Muscle layer of colon (tissue), 2 donors: ENCODE results near the gene TNFRSF11A.

Experiments
- H3K27ac ChIP-seq: one replicate; pipeline ENCODE4 v1.7.0; 2013; ENCODE audit warnings: low read depth, mild to moderate bottlenecking, low read length, moderate library complexity
- H3K27me3 ChIP-seq, 2 donors: one replicate each; pipeline ENCODE4 v1.7.0; 2013; ENCODE audit warnings: low read length in 2 of 2, mild to moderate bottlenecking in 2 of 2; ENCODE audit not compliant: insufficient read depth in 2 of 2, control insufficient read depth in 1 of 2
- H3K36me3 ChIP-seq: one replicate; pipeline ENCODE4 v1.7.0; 2013; ENCODE audit warnings: mild to moderate bottlenecking, low read length; ENCODE audit not compliant: insufficient read depth
- H3K4me1 ChIP-seq: one replicate; pipeline ENCODE4 v1.7.0; 2013; ENCODE audit warnings: mild to moderate bottlenecking, low read length; ENCODE audit not compliant: insufficient read depth
- H3K4me3 ChIP-seq, 2 donors: one replicate each; pipeline ENCODE4 v1.7.0; 2013; ENCODE audit warnings: low read length in 2 of 2, low read depth in 1 of 2, mild to moderate bottlenecking in 1 of 2, moderate library complexity in 1 of 2
- H3K9ac ChIP-seq: one replicate; pipeline ENCODE4 v1.7.0; 2013; ENCODE audit warnings: low read length
- H3K9me3 ChIP-seq: one replicate; pipeline ENCODE4 v1.7.0; 2013; ENCODE audit warnings: mild to moderate bottlenecking, low read length
- donor health status: abdominal sarcoma.
- donor health status: Adenocarcinoma of cecum.

Gene TNFRSF11A

DNA sequence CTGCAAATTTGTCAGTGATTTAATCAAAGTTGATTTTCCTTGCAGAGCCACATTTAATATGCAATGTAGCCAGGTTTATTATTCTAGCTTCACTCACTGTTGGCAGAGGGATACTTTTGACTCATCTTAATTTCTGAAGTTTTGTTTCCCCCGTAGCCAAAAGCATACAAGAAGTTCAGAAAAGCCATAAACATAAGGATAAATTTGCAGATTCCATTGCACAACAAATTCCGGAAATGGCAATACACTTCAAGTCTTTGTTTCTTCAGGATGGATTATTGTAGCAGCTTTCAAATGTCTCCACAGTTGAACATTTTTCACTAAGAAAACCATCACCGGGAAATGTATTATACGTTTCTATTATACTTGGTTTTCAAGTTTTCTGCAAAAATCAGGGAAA is 109.7 kb downstream of the TNFRSF11A start:
- H3K36me3 ChIP-seq: no peaks in the 10 kb centered on the region
- no peak overlapping the region for H3K27ac ChIP-seq
- H3K9me3 ChIP-seq: no peaks in the 10 kb centered on the region
- no peak overlapping the region for H3K4me3 ChIP-seq
- no peak overlapping the region for H3K9ac ChIP-seq
- peaks cover 13% of the 10 kb centered on the region for H3K4me1 ChIP-seq
- no peaks in the 10 kb centered on the region for H3K27me3 ChIP-seq

DNA sequence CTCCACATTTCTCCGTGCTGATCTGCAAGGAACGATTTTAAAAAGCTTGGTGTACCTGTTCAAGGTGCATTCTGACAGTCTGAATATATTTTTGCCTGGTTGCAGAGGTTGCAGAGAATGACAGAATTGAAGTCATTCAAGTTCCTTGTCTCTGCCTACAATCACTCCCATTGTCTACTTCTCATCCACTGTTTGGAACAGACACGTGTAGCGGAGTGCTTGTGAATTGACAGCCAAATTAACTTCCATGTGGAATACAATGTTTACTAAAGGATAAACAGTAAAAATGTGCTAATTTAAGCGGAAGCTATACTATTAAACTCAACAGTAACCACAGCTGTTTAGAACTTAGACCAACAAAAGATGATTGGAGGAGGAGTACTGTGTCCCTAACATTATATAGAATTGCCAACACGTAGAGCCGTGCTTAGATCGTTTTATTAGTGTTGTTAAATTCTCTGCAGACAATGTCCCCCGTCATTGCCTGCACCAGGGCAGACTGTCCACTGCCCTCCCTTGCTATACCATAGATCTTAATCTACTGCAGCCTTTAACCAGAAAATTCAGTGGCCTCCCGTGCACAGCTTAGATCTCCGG is 110.4 kb downstream of the TNFRSF11A start:
- Histone ChIP-seq H3K9ac (no peak overlapping the region), H3K36me3 (no peaks in the 10 kb centered on the region), H3K9me3 (no peaks in the 10 kb centered on the region), H3K27ac (no peak overlapping the region), H3K27me3 (no peaks in the 10 kb centered on the region), H3K4me1 (peaks cover 13% of the 10 kb centered on the region), H3K4me3 (no peak overlapping the region)

DNA sequence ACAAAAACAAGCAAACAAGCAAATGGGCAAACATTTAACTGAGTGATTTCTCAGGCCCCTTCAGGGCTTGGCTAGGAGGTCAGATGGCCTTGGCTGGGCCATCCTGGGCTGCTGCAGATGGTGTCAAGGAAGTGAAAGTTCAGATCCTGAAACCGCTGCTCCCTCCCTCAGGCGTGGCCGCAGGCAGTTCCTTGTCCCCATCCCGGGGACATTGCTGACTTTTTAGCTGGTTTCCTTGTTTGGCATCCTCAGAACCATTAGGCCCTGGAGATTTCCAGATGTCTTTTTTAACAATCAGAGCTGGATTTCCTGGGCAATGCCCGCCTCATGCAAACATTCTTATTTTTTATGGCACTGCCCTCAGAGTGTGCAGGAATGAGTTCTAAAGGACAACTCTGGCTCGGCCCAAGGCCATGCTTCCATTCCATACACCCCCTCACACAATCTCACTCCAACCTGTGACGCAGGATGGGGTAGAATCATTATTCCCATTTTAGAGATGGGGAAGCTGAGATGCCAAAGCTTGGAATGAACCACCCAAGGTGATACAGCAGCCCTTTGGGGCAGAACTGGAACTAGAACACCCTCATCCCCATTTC is 111.6 kb downstream of the TNFRSF11A start:
- no peaks in the 10 kb centered on the region for H3K9me3 ChIP-seq
- H3K9ac ChIP-seq: no peak overlapping the region
- H3K27me3 ChIP-seq: no peaks in the 10 kb centered on the region
- H3K27ac ChIP-seq: no peak overlapping the region
- no peak overlapping the region for H3K4me3 ChIP-seq
- peaks cover 13% of the 10 kb centered on the region for H3K4me1 ChIP-seq
- no peaks in the 10 kb centered on the region for H3K36me3 ChIP-seq

DNA sequence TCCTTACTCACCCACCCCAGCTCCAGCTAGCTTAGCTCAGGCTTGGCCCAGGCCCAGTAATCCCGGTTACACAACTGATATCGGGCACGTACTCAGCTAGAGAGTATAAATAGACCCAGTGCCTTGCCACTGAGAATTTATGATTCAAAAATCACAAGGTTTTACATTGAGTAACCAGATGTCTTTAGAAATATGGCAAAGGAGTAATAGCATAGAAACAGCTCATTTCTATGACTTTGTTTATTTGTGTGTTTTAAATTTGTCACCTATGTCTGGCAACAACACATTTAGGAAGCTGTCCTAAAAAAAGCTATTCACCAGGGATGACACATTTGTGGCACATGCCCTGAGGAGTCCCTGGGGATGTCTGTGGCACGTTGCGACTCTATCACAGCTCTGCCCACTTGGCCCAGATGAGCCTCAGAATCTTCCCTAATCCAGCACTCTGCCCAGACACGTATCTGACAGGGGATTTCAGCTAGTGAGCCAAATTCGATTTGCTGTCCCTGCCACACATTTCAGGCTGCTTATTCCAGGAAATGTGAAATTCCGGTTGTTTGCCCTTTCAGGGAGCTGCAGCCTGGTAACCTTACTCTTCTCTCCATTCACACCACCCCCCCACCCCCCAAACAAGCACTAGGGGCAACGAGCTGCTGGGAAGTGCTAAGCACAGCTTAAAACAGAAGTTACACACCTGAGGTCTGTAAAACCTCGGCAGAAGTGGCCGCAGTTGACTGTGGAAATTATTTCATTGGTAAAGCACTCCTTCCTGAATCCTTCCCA is 112.3 kb downstream of the TNFRSF11A start:
- H3K4me3 ChIP-seq: peak overlapping the region in 1 of 2 donors; percentile 30
- no peak overlapping the region for H3K27ac ChIP-seq

DNA sequence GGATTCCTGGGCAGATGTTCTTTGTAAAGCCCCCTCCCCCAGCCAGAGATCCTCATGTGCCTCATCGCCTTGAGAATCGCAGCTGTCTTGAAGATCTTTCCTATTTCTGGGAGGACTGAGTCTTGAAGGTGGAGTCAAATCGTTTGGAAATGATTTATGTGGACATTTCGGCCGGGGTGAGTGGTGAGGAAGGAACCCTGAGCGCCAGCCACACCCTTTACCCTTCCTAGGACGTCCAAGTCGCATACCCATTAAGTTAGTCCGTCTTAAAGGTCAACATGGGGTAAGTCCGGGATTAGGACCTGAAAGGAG is 112.9 kb downstream of the TNFRSF11A start:
- Histone ChIP-seq H3K27ac (no peak overlapping the region), H3K4me3 (peak overlapping the region in 1 of 2 donors; percentile 30), H3K9ac (no peak overlapping the region), H3K4me1 (peaks cover 13% of the 10 kb centered on the region), H3K36me3 (no peaks in the 10 kb centered on the region), H3K9me3 (no peaks in the 10 kb centered on the region), H3K27me3 (no peaks in the 10 kb centered on the region)

More for the DNA sequence above, 112.3 kb downstream of the TNFRSF11A start:
- H3K9me3 ChIP-seq: no peaks in the 10 kb centered on the region
- H3K9ac ChIP-seq: no peak overlapping the region
- peaks cover 13% of the 10 kb centered on the region for H3K4me1 ChIP-seq
- no peaks in the 10 kb centered on the region for H3K27me3 ChIP-seq
- H3K36me3 ChIP-seq: no peaks in the 10 kb centered on the region

DNA sequence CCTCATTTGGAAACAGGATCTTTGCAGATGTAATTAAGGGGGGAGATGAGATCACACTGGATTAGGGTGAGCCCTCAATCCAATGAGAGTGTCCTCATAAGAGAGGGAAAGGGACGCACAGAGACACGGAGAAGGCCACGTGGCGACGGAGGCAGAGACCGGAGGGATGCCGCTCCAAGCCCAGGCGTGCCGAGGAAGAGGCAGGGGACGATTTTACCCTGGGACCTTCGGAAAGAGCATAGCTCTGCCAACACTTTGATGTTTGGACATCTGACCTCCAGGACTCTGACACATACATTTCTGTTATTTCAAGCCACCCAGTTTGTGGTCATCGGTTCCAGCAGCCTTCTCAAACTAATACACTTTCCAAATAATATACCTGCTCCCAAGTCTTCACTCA is 113.3 kb downstream of the TNFRSF11A start:
- Histone ChIP-seq H3K36me3 (no peaks in the 10 kb centered on the region), H3K4me3 (no peak overlapping the region), H3K9ac (no peak overlapping the region), H3K27ac (no peak overlapping the region), H3K4me1 (peaks cover 13% of the 10 kb centered on the region), H3K9me3 (no peaks in the 10 kb centered on the region), H3K27me3 (no peaks in the 10 kb centered on the region)

DNA sequence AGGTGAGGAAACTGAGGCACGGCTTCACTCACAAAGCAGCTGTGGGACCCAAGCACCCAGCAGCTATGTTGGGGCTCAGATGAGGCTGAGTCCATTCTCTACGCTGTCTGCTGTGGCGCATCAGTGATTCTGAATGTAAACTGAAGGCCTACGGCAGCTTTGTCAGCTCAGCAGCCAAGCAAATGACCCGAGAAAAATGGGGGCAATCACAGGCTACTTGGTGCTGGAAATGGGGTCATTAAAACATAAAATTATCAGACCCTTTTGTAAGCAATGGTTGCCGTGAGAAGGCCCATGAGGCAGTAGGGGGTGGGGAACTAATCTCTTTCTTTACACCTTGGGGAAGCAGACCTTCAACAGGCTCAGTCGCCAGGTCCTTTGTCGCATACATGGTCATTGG is 113.8 kb downstream of the TNFRSF11A start:
- H3K4me1 ChIP-seq: peaks cover 13% of the 10 kb centered on the region
- no peak overlapping the region for H3K27ac ChIP-seq
- H3K36me3 ChIP-seq: no peaks in the 10 kb centered on the region
- H3K9ac ChIP-seq: no peak overlapping the region
- H3K9me3 ChIP-seq: no peaks in the 10 kb centered on the region
- no peaks in the 10 kb centered on the region for H3K27me3 ChIP-seq
- no peak overlapping the region for H3K4me3 ChIP-seq
